Panc1 (cell line): ENCODE data around the gene PHLDA3. TPM values are rescaled to one million over a fixed set of nuclear protein-coding genes. Genes with fewer than 3 reads are reported as not detected.

Source experiments
- ATAC-seq: fragments of 200-7000 bp; cut with Tn5 transposase; 2 replicates; pipeline ENCODE4 v1.9.1; 2020; ENCODE audit warnings: mild to moderate bottlenecking, moderate library complexity
- BruUV-seq: library from RNA; stranded (reverse); fragments of 400-500 nt; replicated peaks from 2 replicates; lab custom pipeline; 2021; lab: Mats Ljungman, UMichigan
- CTCF ChIA-PET: fragments of 300-600 bp; sonication (Branson Sonifier 250); formaldehyde crosslinking; loops from one replicate; lab custom pipeline; 2022; ENCODE audit warnings: antibody characterized with exemption; lab: Charles Lee
- POLR2A ChIA-PET: fragments of 300-600 bp; sonication (Branson Sonifier 250); formaldehyde crosslinking; loops from one replicate; lab custom pipeline; 2022; ENCODE audit warnings: antibody characterized with exemption; lab: Charles Lee
- DNase-seq: peaks from one replicate; pipeline ENCODE4 v3.0.0-alpha.2; 2010; ENCODE audit warnings: low read depth, low spot score
- H3K27ac ChIP-seq: 2 replicates; pipeline ENCODE4 v1.5.1; 2011; ENCODE audit warnings: mild to moderate bottlenecking, low read length, inconsistent platforms
- H3K27me3 ChIP-seq: fragments of 200-500 bp; sonication (Bioruptor generic); 2 replicates; pipeline ENCODE4 v1.6.0; 2014; ENCODE audit warnings: low read length, inconsistent platforms; ENCODE audit not compliant: control insufficient read depth, insufficient read depth
- H3K36me3 ChIP-seq: fragments of 200-500 bp; sonication (Bioruptor generic); 2 replicates; pipeline ENCODE4 v1.5.1; 2014; ENCODE audit warnings: inconsistent platforms, mild to moderate bottlenecking, low read length, moderate library complexity; ENCODE audit not compliant: control insufficient read depth, insufficient read depth
- H3K4me1 ChIP-seq: 2 replicates; pipeline ENCODE4 v1.5.1; 2011; ENCODE audit warnings: inconsistent platforms, mild to moderate bottlenecking, low read length, moderate library complexity; ENCODE audit not compliant: control insufficient read depth, insufficient read depth
- H3K4me3 ChIP-seq, 2 experiments: 2 replicates each; pipeline ENCODE4 v1.5.1; 2011 to 2012; ENCODE audit warnings: low read depth in 2 of 2, low read length in 2 of 2, mild to moderate bottlenecking in 2 of 2, inconsistent platforms in 1 of 2, moderate library complexity in 1 of 2
- H3K9me3 ChIP-seq: fragments of 200-500 bp; sonication (Bioruptor generic); 2 replicates; pipeline ENCODE4 v1.5.1; 2014; ENCODE audit warnings: low read depth, mild to moderate bottlenecking, inconsistent platforms, low read length, moderate library complexity; ENCODE audit not compliant: control insufficient read depth, insufficient read depth
- POLR2AphosphoS5 ChIP-seq: IDR thresholded peaks from 2 replicates; pipeline ENCODE4 v1.6.1; 2012; ENCODE audit warnings: mild to moderate bottlenecking, low read depth, low read length, moderate library complexity
- SIN3A ChIP-seq: IDR thresholded peaks from 2 replicates; pipeline ENCODE4 v1.6.1; 2012; ENCODE audit warnings: low read depth, mild to moderate bottlenecking, low read length, moderate library complexity, borderline replicate concordance; ENCODE audit not compliant: insufficient read depth
- TCF7L2 ChIP-seq: IDR thresholded peaks from 2 replicates; pipeline ENCODE4 v1.6.1; 2011; ENCODE audit warnings: mild to moderate bottlenecking, low read depth, low read length, inconsistent platforms
- in situ Hi-C: cut with HindIII; loops from 2 replicates; pipeline ENCODE4 v1.10.0; 2016; ENCODE audit warnings: low sequenced_read_pairs, low pct_unique_long_range_greater_than_20kb
- intact Hi-C: fragments of 100-400 bp; cut with micrococcal nuclease; formaldehyde crosslinking; loops from one replicate; pipeline ENCODE4 v1.10.0; 2022; ENCODE audit not compliant: unreplicated experiment
- total RNA-seq: library from RNA; stranded (reverse); gene quantifications from one replicate; pipeline ENCODE4 v1.2.1, GENCODE V29; 2021; ENCODE audit not compliant: unreplicated experiment
- TF ChIP-seq, protein P1 (sequence below), 2 experiments: IDR thresholded peaks; 2 replicates each; pipeline ENCODE4 v1.6.1; 2011 to 2012; ENCODE audit warnings: low read depth in 2 of 2, control low read depth in 1 of 2, low read length in 1 of 2, mild to moderate bottlenecking in 1 of 2, moderate library complexity in 1 of 2; ENCODE audit not compliant: insufficient read depth in 1 of 2
- TF ChIP-seq, protein P2 (sequence below): fragments of 450-650 bp; IDR thresholded peaks from 2 replicates; pipeline ENCODE4 v1.5.1; 2017; ENCODE audit warnings: mild to moderate bottlenecking

Gene PHLDA3
- total RNA-seq, 1 experiment from 2014 or later: 12.3 TPM

DNA sequence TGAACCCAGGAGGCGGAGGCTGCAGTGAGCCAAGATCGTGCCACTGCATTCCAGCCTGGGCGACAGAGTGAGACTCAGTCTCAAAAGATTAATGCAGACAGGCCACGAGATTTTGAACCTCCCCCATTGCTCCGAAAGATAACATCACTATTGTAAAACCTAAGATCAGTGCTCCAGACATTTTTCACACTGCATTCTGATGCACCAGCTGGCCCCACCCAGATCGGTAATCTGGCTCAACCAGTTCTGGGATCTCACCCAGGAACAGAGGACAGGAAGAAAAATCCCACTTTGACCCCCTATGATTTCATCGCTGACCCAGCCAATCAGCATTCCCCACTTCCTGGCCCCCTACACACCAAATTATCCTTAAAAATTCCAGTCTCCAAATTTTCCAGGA, 48.6 kb upstream of the PHLDA3 start:
- ChIA-PET CTCF (interaction anchor here (1.1 kb wide), 1 partner anchor 82 kb away, joined by 3 read pairs; no protein-coding TSS in a partner anchor), POLR2A (no interaction called here)
- no peaks in the 10 kb centered on the region for H3K36me3 ChIP-seq
- TF ChIP-seq, protein P1, sequence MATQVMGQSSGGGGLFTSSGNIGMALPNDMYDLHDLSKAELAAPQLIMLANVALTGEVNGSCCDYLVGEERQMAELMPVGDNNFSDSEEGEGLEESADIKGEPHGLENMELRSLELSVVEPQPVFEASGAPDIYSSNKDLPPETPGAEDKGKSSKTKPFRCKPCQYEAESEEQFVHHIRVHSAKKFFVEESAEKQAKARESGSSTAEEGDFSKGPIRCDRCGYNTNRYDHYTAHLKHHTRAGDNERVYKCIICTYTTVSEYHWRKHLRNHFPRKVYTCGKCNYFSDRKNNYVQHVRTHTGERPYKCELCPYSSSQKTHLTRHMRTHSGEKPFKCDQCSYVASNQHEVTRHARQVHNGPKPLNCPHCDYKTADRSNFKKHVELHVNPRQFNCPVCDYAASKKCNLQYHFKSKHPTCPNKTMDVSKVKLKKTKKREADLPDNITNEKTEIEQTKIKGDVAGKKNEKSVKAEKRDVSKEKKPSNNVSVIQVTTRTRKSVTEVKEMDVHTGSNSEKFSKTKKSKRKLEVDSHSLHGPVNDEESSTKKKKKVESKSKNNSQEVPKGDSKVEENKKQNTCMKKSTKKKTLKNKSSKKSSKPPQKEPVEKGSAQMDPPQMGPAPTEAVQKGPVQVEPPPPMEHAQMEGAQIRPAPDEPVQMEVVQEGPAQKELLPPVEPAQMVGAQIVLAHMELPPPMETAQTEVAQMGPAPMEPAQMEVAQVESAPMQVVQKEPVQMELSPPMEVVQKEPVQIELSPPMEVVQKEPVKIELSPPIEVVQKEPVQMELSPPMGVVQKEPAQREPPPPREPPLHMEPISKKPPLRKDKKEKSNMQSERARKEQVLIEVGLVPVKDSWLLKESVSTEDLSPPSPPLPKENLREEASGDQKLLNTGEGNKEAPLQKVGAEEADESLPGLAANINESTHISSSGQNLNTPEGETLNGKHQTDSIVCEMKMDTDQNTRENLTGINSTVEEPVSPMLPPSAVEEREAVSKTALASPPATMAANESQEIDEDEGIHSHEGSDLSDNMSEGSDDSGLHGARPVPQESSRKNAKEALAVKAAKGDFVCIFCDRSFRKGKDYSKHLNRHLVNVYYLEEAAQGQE (IDR thresholded peaks at IDR 0.05; ENCODE audit: insufficient read depth in 1 of 2, low read depth in 2 of 2, low read length in 1 of 2): no peak
- ATAC-seq (no peak), DNase-seq (no peak)
- BruUV-seq: no TSS peak
- no peak overlapping the region for H3K27ac ChIP-seq
- no peaks in the 10 kb centered on the region for H3K27me3 ChIP-seq
- intact Hi-C loops (no loop called here), in situ Hi-C loops (no loop called here)
- H3K4me3 ChIP-seq: no peak overlapping the region
- no peaks in the 10 kb centered on the region for H3K4me1 ChIP-seq
- no peaks in the 10 kb centered on the region for H3K9me3 ChIP-seq

GRCh38 chr1:201516511-201517127, 47.6 kb upstream of the PHLDA3 start:
- BruUV-seq: no TSS peak
- intact Hi-C loops: no loop called here

More at GRCh38 chr1:201516511-201517127, 47.6 kb upstream of the PHLDA3 start:
- in situ Hi-C loops: no loop called here
- no peak for DNase-seq
- Histone ChIP-seq H3K27me3 (no peaks in the 10 kb centered on the region), H3K4me1 (peaks cover 5% of the 10 kb centered on the region; the same call in 1 of the 2 replicates), H3K9me3 (no peaks in the 10 kb centered on the region), H3K36me3 (no peaks in the 10 kb centered on the region), H3K4me3 (no peak overlapping the region), H3K27ac (no peak overlapping the region)
- no peak for TF ChIP-seq TCF7L2
- TF ChIP-seq SIN3A: no peak
- TF ChIP-seq POLR2AphosphoS5: no peak
- TF ChIP-seq, protein P1 (IDR thresholded peaks at IDR 0.05; ENCODE audit: insufficient read depth in 1 of 2, low read depth in 2 of 2, low read length in 1 of 2): no peak
- TF ChIP-seq, protein P2, sequence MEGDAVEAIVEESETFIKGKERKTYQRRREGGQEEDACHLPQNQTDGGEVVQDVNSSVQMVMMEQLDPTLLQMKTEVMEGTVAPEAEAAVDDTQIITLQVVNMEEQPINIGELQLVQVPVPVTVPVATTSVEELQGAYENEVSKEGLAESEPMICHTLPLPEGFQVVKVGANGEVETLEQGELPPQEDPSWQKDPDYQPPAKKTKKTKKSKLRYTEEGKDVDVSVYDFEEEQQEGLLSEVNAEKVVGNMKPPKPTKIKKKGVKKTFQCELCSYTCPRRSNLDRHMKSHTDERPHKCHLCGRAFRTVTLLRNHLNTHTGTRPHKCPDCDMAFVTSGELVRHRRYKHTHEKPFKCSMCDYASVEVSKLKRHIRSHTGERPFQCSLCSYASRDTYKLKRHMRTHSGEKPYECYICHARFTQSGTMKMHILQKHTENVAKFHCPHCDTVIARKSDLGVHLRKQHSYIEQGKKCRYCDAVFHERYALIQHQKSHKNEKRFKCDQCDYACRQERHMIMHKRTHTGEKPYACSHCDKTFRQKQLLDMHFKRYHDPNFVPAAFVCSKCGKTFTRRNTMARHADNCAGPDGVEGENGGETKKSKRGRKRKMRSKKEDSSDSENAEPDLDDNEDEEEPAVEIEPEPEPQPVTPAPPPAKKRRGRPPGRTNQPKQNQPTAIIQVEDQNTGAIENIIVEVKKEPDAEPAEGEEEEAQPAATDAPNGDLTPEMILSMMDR: no peak
- ATAC-seq: no peak
- ChIA-PET CTCF (interaction anchor here (0.6 to 6.7 kb wide), 3 partner anchors 35 to 84 kb away, joined by 3 to 110 read pairs (median 3); no protein-coding TSS in a partner anchor), POLR2A (no interaction called here)
